H1 (cell line): Measurements from ENCODE around the gene CCDC141. TPM values are rescaled to one million over a fixed set of nuclear protein-coding genes. Genes with fewer than 3 reads are reported as not detected.

Experiments used
- GTF2F1 ChIP-seq: IDR thresholded peaks from 2 replicates; pipeline ENCODE4 v1.6.1; 2012; ENCODE audit warnings: low read depth, low read length, improper control_type of control experiment, borderline replicate concordance
- TAF7 ChIP-seq: optimal IDR thresholded peaks from 2 replicates; pipeline ENCODE3; 2011; ENCODE audit warnings: low read depth, mild to moderate bottlenecking, inconsistent platforms, low read length, moderate library complexity, borderline replicate concordance
- polyA plus RNA-seq, 7 experiments: library from polyadenylated mRNA; depleted of rRNA in 3 of 7; stranded (reverse) in 5 of 7; unstranded in 2 of 7; fragments of >200 nt in 5 of 7; fragments of 200-250 nt in 2 of 7; gene quantifications; 1 replicate in 5 of 7; 2 replicates in 1 of 7; 4 replicates in 1 of 7; pipeline versions ENCODE4 v1.2.1 to v1.2.3, GENCODE V29; 2011 to 2013; ENCODE audit warnings: missing spikeins in 2 of 7, mixed read lengths in 2 of 7
- total RNA-seq: library from RNA; stranded (reverse); fragmentation: NEBNext Ultra II Directional; extraction: Animal tissue kit (Norgen Biotek cat#: 25700); gene quantifications from 2 replicates; pipeline ENCODE4 v1.2.1, GENCODE V29; 2021

The CCDC141 gene
- total and polyA plus RNA-seq, 2 of the 8 experiments (the other 6 are each of a cell fraction or from before 2014, with no cell fraction given), result 0.56 to 21.6 TPM

DNA sequence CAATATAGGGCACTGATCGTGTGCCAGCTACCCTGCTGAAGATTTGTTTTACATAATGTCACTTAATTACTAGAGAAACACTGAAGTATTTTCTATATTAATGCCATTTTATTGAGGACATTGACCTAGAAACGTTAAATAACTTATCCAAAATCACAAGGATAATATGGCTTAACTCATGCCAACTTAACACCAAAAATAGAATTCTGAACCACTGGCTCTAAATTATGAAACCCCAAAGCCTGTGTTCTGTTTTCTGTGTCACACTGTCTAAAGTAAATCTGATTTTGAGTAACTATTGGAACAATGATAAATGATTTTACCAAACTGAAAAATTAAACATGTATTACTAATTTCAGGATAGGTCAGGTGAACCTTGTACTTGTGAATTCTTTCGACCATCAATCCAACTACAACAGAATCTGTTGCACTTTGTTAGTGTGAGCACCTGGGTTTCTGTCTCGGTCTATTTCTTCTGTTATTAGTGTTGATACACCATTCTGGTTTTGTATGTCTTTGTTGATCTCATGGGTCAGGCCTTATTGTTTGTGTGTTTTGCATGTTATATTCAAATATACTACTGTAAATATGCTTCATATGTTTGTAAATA, 48.2 kb upstream of the CCDC141 start (continued):
- TF ChIP-seq TAF7, result no peak
- no peak for TF ChIP-seq GTF2F1
